ENCODE results near the gene FBXL7. TPM values are rescaled to one million over a fixed set of nuclear protein-coding genes. Genes with fewer than 3 reads are reported as not detected.

FBXL7 gene
- total RNA-seq (ENCODE audit: low replicate concordance) = 3.8 and 21.3 TPM in 2 replicates
- long read RNA-seq, partial matches to known transcripts = 0 of 3 reads
- long read RNA-seq, other reads (novel, unspliced or antisense) = 3 of 3 reads

GRCh38 chr5:15499528-15500324 is at the start of gene FBXL7:
Gene FBXL7 (plus strand): TSS chr5:15500180.
- Mint-ChIP-seq H3K27ac (peak within 1 kb of the TSS; percentile 77), H3K27me3 (peaks cover 47% of the 10 kb centered on the region), H3K4me1 (ENCODE audit: unreplicated experiment) (peaks cover 25% of the 10 kb centered on the region)

GRCh38 chr5:15450473-15450872 is 49.5 kb upstream of the FBXL7 start:
- Mint-ChIP-seq H3K9me3 (no peaks in the 10 kb centered on the region), H3K36me3 (no peaks in the 10 kb centered on the region), H3K4me3 (no peak overlapping the region)

More at GRCh38 chr5:15499528-15500324, at the start of gene FBXL7:
- Mint-ChIP-seq H3K9me3 (no peaks in the 10 kb centered on the region), H3K36me3 (no peaks in the 10 kb centered on the region), H3K4me3 (peak within 1 kb of the TSS; percentile 93)
- DNase-seq (ENCODE audit: extremely low spot score, unreplicated experiment) = peak; percentile 82
- no peak for TF ChIP-seq CTCF (conservative IDR thresholded peaks at IDR 0.05)

GRCh38 chr5:15450949-15451348 is 49.0 kb upstream of the FBXL7 start:
- no peak overlapping the region for H3K4me3 Mint-ChIP-seq

More at GRCh38 chr5:15450473-15450872, 49.5 kb upstream of the FBXL7 start:
- H3K4me1 Mint-ChIP-seq (ENCODE audit: unreplicated experiment) = no peaks in the 10 kb centered on the region
- no peak for DNase-seq (ENCODE audit: extremely low spot score, unreplicated experiment)
- no peak for TF ChIP-seq CTCF (conservative IDR thresholded peaks at IDR 0.05)
- no peak overlapping the region for H3K27ac Mint-ChIP-seq
- peaks cover 2% of the 10 kb centered on the region for H3K27me3 Mint-ChIP-seq

GRCh38 chr5:15452030-15452429 is 48.0 kb upstream of the FBXL7 start:
- H3K9me3 Mint-ChIP-seq = peaks cover 7% of the 10 kb centered on the region
- no peak overlapping the region for H3K27ac Mint-ChIP-seq
- no peak for DNase-seq (ENCODE audit: extremely low spot score, unreplicated experiment)
- H3K4me3 Mint-ChIP-seq = no peak overlapping the region
- H3K4me1 Mint-ChIP-seq (ENCODE audit: unreplicated experiment) = no peaks in the 10 kb centered on the region
- peaks cover 2% of the 10 kb centered on the region for H3K27me3 Mint-ChIP-seq
- no peaks in the 10 kb centered on the region for H3K36me3 Mint-ChIP-seq
- no peak for TF ChIP-seq CTCF (conservative IDR thresholded peaks at IDR 0.05)

More at GRCh38 chr5:15450949-15451348, 49.0 kb upstream of the FBXL7 start:
- H3K27ac Mint-ChIP-seq = no peak overlapping the region
- no peaks in the 10 kb centered on the region for H3K36me3 Mint-ChIP-seq
- no peaks in the 10 kb centered on the region for H3K4me1 Mint-ChIP-seq (ENCODE audit: unreplicated experiment)
- DNase-seq (ENCODE audit: extremely low spot score, unreplicated experiment) = no peak
- H3K27me3 Mint-ChIP-seq = peaks cover 2% of the 10 kb centered on the region
- no peak for TF ChIP-seq CTCF (conservative IDR thresholded peaks at IDR 0.05)
- peaks cover 3% of the 10 kb centered on the region for H3K9me3 Mint-ChIP-seq

- Mint-ChIP-seq H3K36me3 (no peaks in the 10 kb centered on the region), H3K9me3 (peaks cover 7% of the 10 kb centered on the region), H3K4me3 (no peak overlapping the region), H3K4me1 (ENCODE audit: unreplicated experiment) (no peaks in the 10 kb centered on the region), H3K27ac (no peak overlapping the region), H3K27me3 (peaks cover 2% of the 10 kb centered on the region)
- TF ChIP-seq CTCF (conservative IDR thresholded peaks at IDR 0.05) = no peak
- DNase-seq (ENCODE audit: extremely low spot score, unreplicated experiment) = no peak
These were observed 47.2 kb upstream of the FBXL7 start for GRCh38 chr5:15452781-15453180.
